ENCODE results near the gene RTN1.

GRCh38 chr14:59753512-59753911 is 117.1 kb downstream of the RTN1 start:
- TF ChIP-seq CTCF (IDR thresholded peaks at IDR 0.05) (no peak), POLR2AphosphoS5 (IDR thresholded peaks at IDR 0.05) (no peak), POLR2A (IDR thresholded peaks at IDR 0.05) (no peak), EP300 (IDR thresholded peaks at IDR 0.05) (no peak)
